GM12864 (cell line): Measurements from ENCODE around the gene INHBB.

Experiments used
- DNase-seq: peaks from one replicate; pipeline ENCODE4 v3.0.0-alpha.2; 2011; ENCODE audit warnings: low read depth
- H3K4me3 ChIP-seq: 2 replicates; pipeline ENCODE4 v1.5.1; 2011; ENCODE audit warnings: mild to moderate bottlenecking, low read depth, low read length, control low read depth
- TF ChIP-seq, protein P1 (sequence below): IDR thresholded peaks from 2 replicates; pipeline ENCODE4 v1.5.1; 2011; ENCODE audit warnings: low read depth, mild to moderate bottlenecking, moderate library complexity, low read length, control low read depth, inconsistent platforms; ENCODE audit errors: missing control alignments

INHBB gene

DNA sequence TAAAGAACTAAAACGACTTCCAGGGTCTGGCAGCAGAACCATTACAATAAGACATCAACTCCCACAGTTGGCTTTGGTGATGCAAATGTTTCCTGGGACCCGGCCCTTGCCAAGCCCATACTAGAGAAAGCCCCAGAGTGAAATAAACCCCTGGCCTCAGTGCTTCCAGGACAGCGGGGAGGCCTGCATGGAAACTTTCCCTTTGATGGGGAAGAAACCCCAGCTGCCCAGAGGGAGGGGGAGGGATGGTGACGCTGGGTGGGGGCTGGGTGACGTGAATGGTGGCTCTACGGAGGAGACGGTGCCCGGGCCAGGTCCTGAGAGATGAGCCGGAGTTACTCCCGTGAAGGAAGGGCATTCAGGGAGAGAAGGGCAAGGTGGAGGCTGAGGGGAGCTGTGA, 27.5 kb downstream of the INHBB start:
- DNase-seq = no peak
- no peak overlapping the region for H3K4me3 ChIP-seq
- TF ChIP-seq, protein P1, sequence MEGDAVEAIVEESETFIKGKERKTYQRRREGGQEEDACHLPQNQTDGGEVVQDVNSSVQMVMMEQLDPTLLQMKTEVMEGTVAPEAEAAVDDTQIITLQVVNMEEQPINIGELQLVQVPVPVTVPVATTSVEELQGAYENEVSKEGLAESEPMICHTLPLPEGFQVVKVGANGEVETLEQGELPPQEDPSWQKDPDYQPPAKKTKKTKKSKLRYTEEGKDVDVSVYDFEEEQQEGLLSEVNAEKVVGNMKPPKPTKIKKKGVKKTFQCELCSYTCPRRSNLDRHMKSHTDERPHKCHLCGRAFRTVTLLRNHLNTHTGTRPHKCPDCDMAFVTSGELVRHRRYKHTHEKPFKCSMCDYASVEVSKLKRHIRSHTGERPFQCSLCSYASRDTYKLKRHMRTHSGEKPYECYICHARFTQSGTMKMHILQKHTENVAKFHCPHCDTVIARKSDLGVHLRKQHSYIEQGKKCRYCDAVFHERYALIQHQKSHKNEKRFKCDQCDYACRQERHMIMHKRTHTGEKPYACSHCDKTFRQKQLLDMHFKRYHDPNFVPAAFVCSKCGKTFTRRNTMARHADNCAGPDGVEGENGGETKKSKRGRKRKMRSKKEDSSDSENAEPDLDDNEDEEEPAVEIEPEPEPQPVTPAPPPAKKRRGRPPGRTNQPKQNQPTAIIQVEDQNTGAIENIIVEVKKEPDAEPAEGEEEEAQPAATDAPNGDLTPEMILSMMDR = no peak

DNA sequence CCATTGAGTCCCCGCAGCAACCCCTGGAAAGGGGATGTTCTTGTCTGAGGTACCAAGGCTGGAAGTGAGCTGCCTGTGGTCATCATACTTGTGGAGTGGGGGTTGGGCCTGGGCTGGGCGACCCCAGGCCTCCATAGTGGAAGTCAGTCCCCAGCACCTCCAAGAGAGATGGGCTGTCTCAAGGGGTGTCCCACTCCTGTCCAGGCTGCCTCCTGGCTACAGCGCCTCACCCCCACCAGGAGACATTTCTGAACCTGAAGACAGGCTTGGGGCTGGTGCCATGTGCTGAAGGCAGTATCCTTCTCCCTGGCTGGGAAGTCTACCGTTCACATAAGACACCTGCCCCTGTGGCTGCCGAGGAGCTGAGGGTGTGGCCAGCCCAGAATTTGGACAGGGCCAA, 28.9 kb downstream of the INHBB start:
- H3K4me3 ChIP-seq = no peak overlapping the region
- TF ChIP-seq, protein P1 = no peak
- DNase-seq = no peak

GRCh38 chr2:120375251-120376020, 29.5 kb downstream of the INHBB start:
- H3K4me3 ChIP-seq = no peak overlapping the region
- no peak for DNase-seq

DNA sequence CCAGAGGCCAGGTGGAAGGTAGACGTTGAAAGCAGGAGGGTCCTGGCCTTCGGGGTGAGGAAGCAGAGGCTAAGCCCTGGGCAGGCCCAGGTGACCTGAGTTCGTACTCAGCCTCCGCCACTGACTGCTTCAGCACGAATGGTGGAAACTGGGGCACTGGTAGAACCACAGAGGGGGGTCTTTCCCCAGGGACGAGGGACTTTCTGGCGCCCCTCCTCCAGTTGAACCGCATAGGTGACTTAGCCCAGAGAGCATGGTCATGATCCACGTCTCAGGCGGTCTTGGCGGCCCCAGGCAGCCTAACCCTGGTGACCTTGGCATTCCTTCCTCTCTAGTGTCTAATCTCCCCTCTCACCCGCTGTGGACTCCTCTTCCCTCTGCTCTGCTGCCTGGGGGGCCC, 30.2 kb downstream of the INHBB start:
- TF ChIP-seq, protein P1 = no peak
- H3K4me3 ChIP-seq = no peak overlapping the region
- DNase-seq = no peak

More at GRCh38 chr2:120375251-120376020, 29.5 kb downstream of the INHBB start:
- TF ChIP-seq, protein P1 = no peak

GRCh38 chr2:120376679-120377640, 31.0 kb downstream of the INHBB start:
- no peak for DNase-seq
- H3K4me3 ChIP-seq = no peak overlapping the region
- TF ChIP-seq, protein P1 = no peak

DNA sequence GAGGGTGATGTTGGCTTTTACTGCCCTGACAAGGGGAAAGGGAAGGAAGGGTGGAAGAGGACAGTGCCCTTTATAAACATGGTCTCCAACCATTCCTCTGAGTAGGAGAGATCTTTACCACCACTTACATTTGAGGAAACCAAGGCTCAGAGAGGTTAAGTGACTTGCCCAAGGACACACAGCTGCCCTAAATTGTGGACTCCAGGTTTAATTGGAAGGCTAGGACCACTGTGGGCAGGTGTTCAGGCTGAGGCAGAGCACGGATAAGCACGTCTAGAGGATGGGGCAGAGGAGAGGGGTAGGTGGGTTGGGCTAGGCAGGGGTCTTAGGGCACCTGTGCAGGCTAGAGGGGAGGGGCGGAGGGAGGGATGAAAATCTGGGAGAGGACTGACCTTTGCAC, 32.7 kb downstream of the INHBB start:
- DNase-seq = no peak
- H3K4me3 ChIP-seq = no peak overlapping the region
- TF ChIP-seq, protein P1 = no peak
